B cell (primary cell): ENCODE results near the gene TMEM247. TPM values are rescaled to one million over a fixed set of nuclear protein-coding genes. Genes with fewer than 3 reads are reported as not detected.

Source experiments
- ATAC-seq: fragments of 200-7000 bp; cut with Tn5 transposase; one replicate; pipeline ENCODE4 v1.10.0; 2021; ENCODE audit warnings: low read depth, mild to moderate bottlenecking, moderate number of reproducible peaks, moderate library complexity
- CTCF ChIA-PET: fragments of 350-600 bp; sonication (Branson Sonifier 250); formaldehyde crosslinking; loops from one replicate; lab custom pipeline; 2021; ENCODE audit warnings: antibody characterized with exemption, inconsistent platforms; lab: Charles Lee
- POLR2A ChIA-PET: fragments of 350-600 bp; sonication (Branson Sonifier 250); formaldehyde crosslinking; loops from one replicate; lab custom pipeline; 2021; ENCODE audit warnings: antibody characterized with exemption; lab: Charles Lee
- DNase-seq: peaks from one replicate; pipeline ENCODE4 v3.0.0; 2013
- H2AFZ ChIP-seq: 2 replicates; pipeline ENCODE4 v1.6.1; 2012; ENCODE audit warnings: mild to moderate bottlenecking, low read depth, low read length; ENCODE audit not compliant: insufficient read depth, poor library complexity, severe bottlenecking
- H3K27ac ChIP-seq, 2 donors: 1 replicate in 1 of 2; 2 replicates in 1 of 2; pipeline ENCODE4 v1.5.1; 2012 to 2013; ENCODE audit warnings: low read length in 2 of 2, mild to moderate bottlenecking in 2 of 2, moderate library complexity in 1 of 2
- H3K27me3 ChIP-seq, 4 experiments: fragments of 200-600 bp in 1 of 4; sonication (generic) in 1 of 4; replicated peaks in 1 of 4; 1 replicate in 2 of 4; 2 replicates in 2 of 4; pipeline versions ENCODE4 v1.6.1 to v1.7.0; 2013 to 2016; ENCODE audit warnings: low read length in 3 of 4, mild to moderate bottlenecking in 2 of 4, mixed read lengths in 1 of 4, moderate library complexity in 1 of 4; ENCODE audit not compliant: insufficient read depth in 4 of 4, control insufficient read depth in 3 of 4; ENCODE audit errors: control extremely low read depth in 1 of 4
- H3K36me3 ChIP-seq, 2 experiments: replicated peaks in 1 of 2; 1 replicate in 1 of 2; 2 replicates in 1 of 2; pipeline versions ENCODE4 v1.6.1 to v1.7.1; 2013; ENCODE audit warnings: low read length in 1 of 2; ENCODE audit not compliant: insufficient read depth in 2 of 2, control insufficient read depth in 1 of 2; ENCODE audit errors: control extremely low read depth in 1 of 2, extremely low read depth in 1 of 2
- H3K4me1 ChIP-seq, 2 donors: fragments of 200-600 bp in 1 of 2; sonication (generic) in 1 of 2; 1 replicate in 1 of 2; 2 replicates in 1 of 2; pipeline versions ENCODE4 v1.5.1 to v1.6.1; 2013 to 2017; ENCODE audit warnings: low read length in 2 of 2; ENCODE audit not compliant: control insufficient read depth in 2 of 2, insufficient read depth in 2 of 2
- H3K4me2 ChIP-seq: replicated peaks from 2 replicates; pipeline ENCODE3; 2012; ENCODE audit warnings: mild to moderate bottlenecking, low read depth, low read length; ENCODE audit not compliant: poor library complexity, severe bottlenecking
- H3K4me3 ChIP-seq, 5 experiments: fragments of 200-600 bp in 1 of 5; sonication (generic) in 1 of 5; 1 replicate in 3 of 5; 2 replicates in 2 of 5; pipeline versions ENCODE4 v1.5.1 to v1.7.0; 2011 to 2016; ENCODE audit warnings: low read length in 4 of 5, mild to moderate bottlenecking in 4 of 5, low read depth in 2 of 5, control low read depth in 1 of 5, moderate library complexity in 1 of 5; ENCODE audit not compliant: insufficient read depth in 1 of 5; ENCODE audit errors: control extremely low read depth in 1 of 5, extremely low read depth in 1 of 5
- H3K79me2 ChIP-seq: fragments of 200-600 bp; sonication (generic); one replicate; pipeline ENCODE4 v1.6.0; 2016; ENCODE audit warnings: low read length; ENCODE audit not compliant: control insufficient read depth, insufficient read depth
- H3K9ac ChIP-seq: fragments of 200-600 bp; sonication (generic); 2 replicates; pipeline ENCODE4 v1.6.1; 2017; ENCODE audit warnings: mild to moderate bottlenecking, low read length, moderate library complexity
- H3K9me3 ChIP-seq, 3 donors: one replicate each; pipeline versions ENCODE4 v1.6.1 to v1.7.1; 2013; ENCODE audit warnings: low read length in 2 of 3; ENCODE audit not compliant: control insufficient read depth in 2 of 3, insufficient read depth in 1 of 3; ENCODE audit errors: control extremely low read depth in 1 of 3
- H4K20me1 ChIP-seq: 2 replicates; pipeline ENCODE4 v1.6.0; 2012; ENCODE audit warnings: mild to moderate bottlenecking, low read length; ENCODE audit not compliant: insufficient read depth, control insufficient read depth, poor library complexity, severe bottlenecking
- H3K27ac Mint-ChIP-seq: one replicate; pipeline ENCODE4 v1.8.0; 2021; ENCODE audit warnings: mixed read lengths
- H3K27me3 Mint-ChIP-seq: one replicate; pipeline ENCODE4 v1.8.0; 2021; ENCODE audit warnings: mixed read lengths
- H3K4me1 Mint-ChIP-seq: one replicate; pipeline ENCODE4 v1.8.0; 2021; ENCODE audit warnings: mixed read lengths
- H3K4me3 Mint-ChIP-seq: one replicate; pipeline ENCODE4 v1.8.0; 2021; ENCODE audit warnings: mixed read lengths
- H3K9me3 Mint-ChIP-seq: one replicate; pipeline ENCODE4 v1.8.0; 2022; ENCODE audit warnings: mixed read lengths; ENCODE audit not compliant: insufficient read depth
- EZH2 ChIP-seq: IDR thresholded peaks from 2 replicates; pipeline ENCODE4 v1.6.1; 2012; ENCODE audit warnings: borderline replicate concordance, low read depth, mild to moderate bottlenecking, moderate library complexity, low read length; ENCODE audit not compliant: insufficient read depth, poor library complexity, severe bottlenecking
- WGBS: methylation state at CpG from one replicate; pipeline ENCODE4 v1.1.5; 2013; ENCODE audit warnings: missing lambda C conversion rate; ENCODE audit not compliant: insufficient coverage; 5-methylcytosine and 5-hydroxymethylcytosine counted together
- intact Hi-C: fragments of 100-400 bp; cut with micrococcal nuclease; formaldehyde crosslinking; loops from one replicate; pipeline ENCODE4 v1.10.0; 2022
- polyA plus RNA-seq: library from polyadenylated mRNA; depleted of rRNA; stranded (reverse); fragments of >200 nt; gene quantifications from 2 replicates; pipeline ENCODE4 v1.2.3, GENCODE V29; 2012
- total RNA-seq, 2 donors: library from RNA; stranded (reverse); fragments of 120-200 nt in 1 of 2; gene quantifications; 1 replicate in 1 of 2; 2 replicates in 1 of 2; pipeline versions ENCODE4 v1.2.3 to v1.2.4, GENCODE V29; 2013 to 2022
- TF ChIP-seq, protein P1 (sequence below): fragments of 200-600 bp; IDR thresholded peaks from one replicate; pipeline ENCODE4 v1.8.0; 2022; ENCODE audit warnings: antibody characterized with exemption, mild to moderate bottlenecking

The TMEM247 gene
- total and polyA plus RNA-seq, 2 donors (not counting 1 experiment from before 2014, with no cell fraction given) = not detected

DNA sequence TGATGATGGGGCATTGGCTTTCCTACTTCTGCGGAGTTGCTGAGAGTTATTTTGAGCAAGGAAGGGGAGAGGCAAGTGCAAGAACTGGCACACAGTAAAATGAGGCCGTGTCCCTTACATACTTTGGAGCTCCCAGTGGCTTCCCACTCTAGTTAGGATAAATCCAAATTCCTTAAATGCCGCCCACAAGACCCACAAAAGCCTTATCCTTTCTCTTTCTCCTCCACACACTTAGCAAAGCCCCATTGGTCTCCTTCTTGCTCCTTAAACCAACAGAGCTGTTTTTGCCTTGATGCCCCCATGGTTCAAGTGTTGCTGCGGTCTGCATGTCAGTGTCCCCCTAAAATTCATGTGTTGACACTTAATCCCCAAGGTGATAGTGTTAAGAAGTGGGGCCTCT, 24.3 kb downstream of the TMEM247 start:
- Mint-ChIP-seq H3K9me3 (no peaks in the 10 kb centered on the region), H3K4me1 (peaks cover 14% of the 10 kb centered on the region), H3K4me3 (no peak overlapping the region), H3K27ac (no peak overlapping the region), H3K27me3 (no peaks in the 10 kb centered on the region)
- ATAC-seq (no peak), DNase-seq (no peak)
- Histone ChIP-seq H3K4me2 (no peak overlapping the region), H3K4me1 (peaks cover 5 to 7% of the 10 kb centered on the region in 2 donors), H3K27ac (no peak overlapping the region), H3K79me2 (no peaks in the 10 kb centered on the region), H3K27me3 (peaks cover 0 to 3% (median 0%) of the 10 kb centered on the region in 4 experiments), H3K9me3 (no peaks in the 10 kb centered on the region), H2AFZ (no peak overlapping the region), H3K9ac (no peak overlapping the region), H4K20me1 (no peaks in the 10 kb centered on the region), H3K36me3 (no peaks in the 10 kb centered on the region), H3K4me3 (no peak overlapping the region)
- intact Hi-C loops = no loop called here
- ChIA-PET CTCF (interaction anchor here (0.9 kb wide), 2 partner anchors 28 to 148 kb away, joined by 3 read pairs; no protein-coding TSS in a partner anchor), POLR2A (no interaction called here)
- TF ChIP-seq, protein P1, sequence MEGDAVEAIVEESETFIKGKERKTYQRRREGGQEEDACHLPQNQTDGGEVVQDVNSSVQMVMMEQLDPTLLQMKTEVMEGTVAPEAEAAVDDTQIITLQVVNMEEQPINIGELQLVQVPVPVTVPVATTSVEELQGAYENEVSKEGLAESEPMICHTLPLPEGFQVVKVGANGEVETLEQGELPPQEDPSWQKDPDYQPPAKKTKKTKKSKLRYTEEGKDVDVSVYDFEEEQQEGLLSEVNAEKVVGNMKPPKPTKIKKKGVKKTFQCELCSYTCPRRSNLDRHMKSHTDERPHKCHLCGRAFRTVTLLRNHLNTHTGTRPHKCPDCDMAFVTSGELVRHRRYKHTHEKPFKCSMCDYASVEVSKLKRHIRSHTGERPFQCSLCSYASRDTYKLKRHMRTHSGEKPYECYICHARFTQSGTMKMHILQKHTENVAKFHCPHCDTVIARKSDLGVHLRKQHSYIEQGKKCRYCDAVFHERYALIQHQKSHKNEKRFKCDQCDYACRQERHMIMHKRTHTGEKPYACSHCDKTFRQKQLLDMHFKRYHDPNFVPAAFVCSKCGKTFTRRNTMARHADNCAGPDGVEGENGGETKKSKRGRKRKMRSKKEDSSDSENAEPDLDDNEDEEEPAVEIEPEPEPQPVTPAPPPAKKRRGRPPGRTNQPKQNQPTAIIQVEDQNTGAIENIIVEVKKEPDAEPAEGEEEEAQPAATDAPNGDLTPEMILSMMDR = no peak
- TF ChIP-seq EZH2 = no peak
- WGBS = 84% methylated on average over 3 of the region's 4 CpGs

DNA sequence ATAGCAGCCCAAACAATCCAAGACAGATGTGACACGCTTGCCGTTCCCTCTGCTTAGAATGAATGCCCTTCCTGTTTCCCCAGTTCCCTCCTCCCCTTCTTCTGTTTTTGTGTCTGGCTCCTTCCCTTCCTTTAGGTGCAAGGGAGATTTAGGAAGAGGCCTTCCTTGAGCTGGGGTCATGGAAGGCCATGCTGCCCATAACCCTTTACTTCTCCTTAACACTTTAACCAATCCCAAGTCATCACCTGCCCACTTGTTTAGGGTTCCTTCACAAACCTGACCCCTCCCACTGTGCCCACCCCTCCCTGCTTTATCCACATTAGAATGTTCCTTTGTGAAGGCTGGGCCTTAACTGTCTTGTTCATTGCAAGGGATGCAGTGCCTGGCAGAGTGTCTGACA, 24.9 kb downstream of the TMEM247 start:
- Histone ChIP-seq H3K4me1 (peaks cover 4 to 7% of the 10 kb centered on the region in 2 donors), H3K36me3 (no peaks in the 10 kb centered on the region), H3K4me2 (no peak overlapping the region), H2AFZ (no peak overlapping the region), H3K27ac (no peak overlapping the region), H3K79me2 (no peaks in the 10 kb centered on the region), H4K20me1 (no peaks in the 10 kb centered on the region), H3K4me3 (no peak overlapping the region), H3K9ac (no peak overlapping the region), H3K27me3 (peaks cover 0 to 3% (median 0%) of the 10 kb centered on the region in 4 experiments), H3K9me3 (no peaks in the 10 kb centered on the region)
- intact Hi-C loops = no loop called here
- no peak overlapping the region for H3K4me3 Mint-ChIP-seq
- DNase-seq (no peak), ATAC-seq (no peak)
- H3K9me3 Mint-ChIP-seq = no peaks in the 10 kb centered on the region
- POLR2A ChIA-PET = no interaction called here
- 100% methylated on average over 2 of the region's 2 CpGs for WGBS
- TF ChIP-seq, protein P1 = no peak
- TF ChIP-seq EZH2 = no peak
- CTCF ChIA-PET = interaction anchor here (0.9 kb wide), 1 partner anchor 148 kb away, joined by 3 read pairs; no protein-coding TSS in a partner anchor
- no peak overlapping the region for H3K27ac Mint-ChIP-seq
- H3K27me3 Mint-ChIP-seq = no peaks in the 10 kb centered on the region
- H3K4me1 Mint-ChIP-seq = peaks cover 11% of the 10 kb centered on the region
